ENCODE measurements around the gene CRACR2A. TPM values are rescaled to one million over a fixed set of nuclear protein-coding genes. Genes with fewer than 3 reads are reported as not detected.

CRACR2A gene
- total and polyA plus RNA-seq, 2 of the 4 experiments (the other 2 are of a cell fraction): 0.54 to 0.60 TPM

DNA sequence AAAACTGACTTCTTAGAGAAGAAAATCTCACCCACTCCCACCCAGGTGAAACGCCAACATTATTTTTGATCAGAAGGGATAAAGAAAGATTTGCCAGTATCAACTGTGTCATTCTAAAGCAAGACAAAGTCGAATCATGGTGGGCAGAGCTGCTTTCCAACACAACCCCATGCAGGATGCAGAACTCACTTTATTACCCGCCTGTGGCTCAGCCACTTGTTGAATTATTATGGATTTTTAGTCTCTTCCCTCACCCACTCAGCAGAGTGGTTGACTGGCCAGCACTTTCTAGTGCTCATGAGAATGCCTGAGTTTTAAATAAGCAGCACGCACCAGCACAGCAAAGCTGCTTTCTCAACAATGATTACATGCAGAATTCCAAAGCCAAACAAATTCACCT is 32.1 kb downstream of the CRACR2A start:
- Histone ChIP-seq H2BK5ac (ENCODE audit: low read depth, low read length, poor library complexity, severe bottlenecking) (no peak overlapping the region), H2BK15ac (ENCODE audit: low read depth, low read length) (no peak overlapping the region), H3K18ac (ENCODE audit: low read depth, low read length) (no peak overlapping the region), H3K36me3 (ENCODE audit: control insufficient read depth, insufficient read depth, low read length) (no peaks in the 10 kb centered on the region), H4K20me1 (ENCODE audit: insufficient read depth, low read length) (no peaks in the 10 kb centered on the region), H3K79me1 (ENCODE audit: low read depth in 1 of 2, low read length in 2 of 2) (no peaks in the 10 kb centered on the region), H2AFZ (replicated peaks; ENCODE audit: low read length, poor library complexity) (no peak overlapping the region), H2BK20ac (ENCODE audit: low read depth, low read length) (no peak overlapping the region), H3K9me1 (ENCODE audit: insufficient read depth, low read length) (no peaks in the 10 kb centered on the region), H4K91ac (ENCODE audit: insufficient read depth, low read depth, low read length) (no peak overlapping the region), H3K56ac (ENCODE audit: extremely low read depth, insufficient read depth, low read length) (no peak overlapping the region), H3K4me3 (ENCODE audit: insufficient read depth, low read depth, low read length) (no peak overlapping the region), H2AK5ac (ENCODE audit: low read depth, low read length) (no peak overlapping the region), H3K23ac (ENCODE audit: low read depth, low read length) (no peak overlapping the region), H3K4ac (ENCODE audit: low read depth, low read length) (no peak overlapping the region), H3K4me1 (ENCODE audit: control insufficient read depth, insufficient read depth, low read length) (no peaks in the 10 kb centered on the region), H3K4me2 (ENCODE audit: low read depth, low read length) (no peak overlapping the region), H3K9ac (ENCODE audit: low read depth, low read length) (no peak overlapping the region), H3K27me3 (ENCODE audit: control insufficient read depth, insufficient read depth, low read length) (peaks cover 19% of the 10 kb centered on the region), H3K14ac (replicated peaks; ENCODE audit: low read depth, low read length) (no peak overlapping the region), H3K9me3 (ENCODE audit: control insufficient read depth, insufficient read depth, low read length) (no peaks in the 10 kb centered on the region), H3K27ac (ENCODE audit: insufficient read depth, low read length) (no peak overlapping the region), H4K5ac (ENCODE audit: low read depth, low read length) (no peak overlapping the region), H2AK9ac (replicated peaks; ENCODE audit: low read depth, low read length, poor library complexity) (no peak overlapping the region), H2BK120ac (ENCODE audit: low read depth, low read length) (no peak overlapping the region), H4K8ac (ENCODE audit: low read depth in 2 of 2, low read length in 2 of 2) (no peak overlapping the region)
- in situ Hi-C loops (cut with MboI; ENCODE audit: low sequenced_read_pairs) (no loop called here), dilution Hi-C loops (cut with HindIII; ENCODE audit: low sequenced_read_pairs, unreplicated experiment) (no loop called here), intact Hi-C loops (cut with micrococcal nuclease) (no loop called here)
- TF ChIP-seq RAD21 (IDR thresholded peaks at IDR 0.05; ENCODE audit: low read length) (no peak), SMC3 (IDR thresholded peaks at IDR 0.05; ENCODE audit: low read depth, low read length) (no peak), MAFK (IDR thresholded peaks at IDR 0.05; ENCODE audit: low read depth, low read length) (no peak), CHD1 (IDR thresholded peaks at IDR 0.05; ENCODE audit: low read depth, low read length) (no peak), MXI1 (IDR thresholded peaks at IDR 0.05; ENCODE audit: borderline replicate concordance, low read depth, low read length) (no peak), ELK1 (IDR thresholded peaks at IDR 0.05; ENCODE audit: borderline replicate concordance, low read depth, low read length) (no peak), RFX5 (IDR thresholded peaks at IDR 0.05; ENCODE audit: low read depth, low read length) (no peak), RCOR1 (IDR thresholded peaks at IDR 0.05; ENCODE audit: insufficient replicate concordance, low read length) (no peak), POLR2A (IDR thresholded peaks at IDR 0.05; ENCODE audit: low read depth, low read length) (no peak), BHLHE40 (IDR thresholded peaks at IDR 0.05; ENCODE audit: low read depth, low read length) (no peak), NFE2L2 (IDR thresholded peaks at IDR 0.05; ENCODE audit: low read depth, low read length) (no peak), MAZ (IDR thresholded peaks at IDR 0.05; ENCODE audit: borderline replicate concordance, low read depth, low read length) (no peak), CEBPB (IDR thresholded peaks at IDR 0.05; ENCODE audit: low read depth, low read length) (no peak)
- TF ChIP-seq, protein P1, sequence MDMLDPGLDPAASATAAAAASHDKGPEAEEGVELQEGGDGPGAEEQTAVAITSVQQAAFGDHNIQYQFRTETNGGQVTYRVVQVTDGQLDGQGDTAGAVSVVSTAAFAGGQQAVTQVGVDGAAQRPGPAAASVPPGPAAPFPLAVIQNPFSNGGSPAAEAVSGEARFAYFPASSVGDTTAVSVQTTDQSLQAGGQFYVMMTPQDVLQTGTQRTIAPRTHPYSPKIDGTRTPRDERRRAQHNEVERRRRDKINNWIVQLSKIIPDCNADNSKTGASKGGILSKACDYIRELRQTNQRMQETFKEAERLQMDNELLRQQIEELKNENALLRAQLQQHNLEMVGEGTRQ (IDR thresholded peaks at IDR 0.05; ENCODE audit: low read depth, low read length): no peak
- TF ChIP-seq, protein P2, sequence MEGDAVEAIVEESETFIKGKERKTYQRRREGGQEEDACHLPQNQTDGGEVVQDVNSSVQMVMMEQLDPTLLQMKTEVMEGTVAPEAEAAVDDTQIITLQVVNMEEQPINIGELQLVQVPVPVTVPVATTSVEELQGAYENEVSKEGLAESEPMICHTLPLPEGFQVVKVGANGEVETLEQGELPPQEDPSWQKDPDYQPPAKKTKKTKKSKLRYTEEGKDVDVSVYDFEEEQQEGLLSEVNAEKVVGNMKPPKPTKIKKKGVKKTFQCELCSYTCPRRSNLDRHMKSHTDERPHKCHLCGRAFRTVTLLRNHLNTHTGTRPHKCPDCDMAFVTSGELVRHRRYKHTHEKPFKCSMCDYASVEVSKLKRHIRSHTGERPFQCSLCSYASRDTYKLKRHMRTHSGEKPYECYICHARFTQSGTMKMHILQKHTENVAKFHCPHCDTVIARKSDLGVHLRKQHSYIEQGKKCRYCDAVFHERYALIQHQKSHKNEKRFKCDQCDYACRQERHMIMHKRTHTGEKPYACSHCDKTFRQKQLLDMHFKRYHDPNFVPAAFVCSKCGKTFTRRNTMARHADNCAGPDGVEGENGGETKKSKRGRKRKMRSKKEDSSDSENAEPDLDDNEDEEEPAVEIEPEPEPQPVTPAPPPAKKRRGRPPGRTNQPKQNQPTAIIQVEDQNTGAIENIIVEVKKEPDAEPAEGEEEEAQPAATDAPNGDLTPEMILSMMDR (conservative IDR thresholded peaks at IDR 0.05; ENCODE audit: low read depth, low read length): no peak
- ChIA-PET CTCF (interaction anchor here (0.6 kb wide), 1 partner anchor 18 kb away, joined by 5 read pairs; no protein-coding TSS in a partner anchor), POLR2A (ENCODE audit: unreplicated experiment) (no interaction called here)
- DNase-seq (no peak), ATAC-seq (ENCODE audit: low read depth) (no peak)
- no CpG with 5 or more reads among the region's 4 CpGs for WGBS, 2 experiments (ENCODE audit: extremely low coverage in 2 of 2, insufficient read length in 1 of 2)
- BruUV-seq (replicated peaks): no TSS peak

Data from IMR-90 (cell line).